Endometrium (tissue), 2 donors: ENCODE measurements around the gene PIP4P1.
"Not testable (repeated sequence)": the region's sequence is repeated elsewhere in the genome, so short reads cannot be mapped to it uniquely, and the experiment has no call there.

Experiments
- FAIRE-seq: peaks from 2 replicates; lab custom pipeline; 2012; peaks lifted over from hg19 to GRCh38; lab: Jason Lieb, UNC
- donor health status: control.
- donor health status: control.

PIP4P1 gene

GRCh38 chr14:20476776-20477175, 15.5 kb upstream of the PIP4P1 start:
- no peak for FAIRE-seq

GRCh38 chr14:20472536-20473169, 11.4 kb upstream of the PIP4P1 start:
- no peak for FAIRE-seq

- no peak for FAIRE-seq
Observed at GRCh38 chr14:20470603-20470901, 9.3 kb upstream of the PIP4P1 start.

- FAIRE-seq: no peak
Observed at GRCh38 chr14:20469890-20470602, 8.8 kb upstream of the PIP4P1 start.

- no peak for FAIRE-seq
Observed at GRCh38 chr14:20469242-20469889, 8.1 kb upstream of the PIP4P1 start, which contains the start of gene PNP. PNP (plus strand) TSS chr14:20469406; CDS start chr14:20469525, 119 bp downstream.

- no peak for FAIRE-seq
Observed at GRCh38 chr14:20468764-20469241, 7.6 kb upstream of the PIP4P1 start.

GRCh38 chr14:20460458-20461224, 593 bp downstream of the PIP4P1 start:
- FAIRE-seq: no peak

- no peak for FAIRE-seq
Observed at GRCh38 chr14:20458031-20458789, 3.0 kb downstream of the PIP4P1 start.

- no peak for FAIRE-seq
Observed at GRCh38 chr14:20456971-20457370, 4.3 kb downstream of the PIP4P1 start.

- no peak for FAIRE-seq
Observed at GRCh38 chr14:20455355-20456300, 5.6 kb downstream of the PIP4P1 start.

GRCh38 chr14:20454516-20455354, 6.5 kb downstream of the PIP4P1 start, which contains the start of the genes APEX1 and OSGEP:
APEX1 (plus strand) TSS chr14:20455226; CDS start chr14:20455646, 420 bp downstream.
OSGEP (minus strand) TSS chr14:20454812; CDS start chr14:20454683, 129 bp downstream.
- peak; percentile 95 for FAIRE-seq

- FAIRE-seq: not testable (repeated sequence)
Observed at GRCh38 chr14:20452831-20453230, 8.4 kb downstream of the PIP4P1 start.

GRCh38 chr14:20446889-20447288, 14.3 kb downstream of the PIP4P1 start:
- FAIRE-seq: no peak

- FAIRE-seq: not testable (repeated sequence)
Observed at GRCh38 chr14:20443650-20444049, 17.6 kb downstream of the PIP4P1 start.

GRCh38 chr14:20441461-20441860, 19.8 kb downstream of the PIP4P1 start:
- FAIRE-seq: no peak

- FAIRE-seq: no peak
Observed at GRCh38 chr14:20440882-20441281, 20.4 kb downstream of the PIP4P1 start.

GRCh38 chr14:20440465-20440864, 20.8 kb downstream of the PIP4P1 start:
- no peak for FAIRE-seq

GRCh38 chr14:20438664-20439063, 22.6 kb downstream of the PIP4P1 start:
- FAIRE-seq: no peak

- FAIRE-seq: no peak
Observed at GRCh38 chr14:20436363-20436755, 24.9 kb downstream of the PIP4P1 start.
